ENCODE results near the gene RREB1. TPM values are rescaled to one million over a fixed set of nuclear protein-coding genes. Genes with fewer than 3 reads are reported as not detected.

RREB1 gene
- total and polyA plus RNA-seq, 2 of the 4 experiments (the other 2 are of a cell fraction): 8.4 to 14.5 TPM

DNA sequence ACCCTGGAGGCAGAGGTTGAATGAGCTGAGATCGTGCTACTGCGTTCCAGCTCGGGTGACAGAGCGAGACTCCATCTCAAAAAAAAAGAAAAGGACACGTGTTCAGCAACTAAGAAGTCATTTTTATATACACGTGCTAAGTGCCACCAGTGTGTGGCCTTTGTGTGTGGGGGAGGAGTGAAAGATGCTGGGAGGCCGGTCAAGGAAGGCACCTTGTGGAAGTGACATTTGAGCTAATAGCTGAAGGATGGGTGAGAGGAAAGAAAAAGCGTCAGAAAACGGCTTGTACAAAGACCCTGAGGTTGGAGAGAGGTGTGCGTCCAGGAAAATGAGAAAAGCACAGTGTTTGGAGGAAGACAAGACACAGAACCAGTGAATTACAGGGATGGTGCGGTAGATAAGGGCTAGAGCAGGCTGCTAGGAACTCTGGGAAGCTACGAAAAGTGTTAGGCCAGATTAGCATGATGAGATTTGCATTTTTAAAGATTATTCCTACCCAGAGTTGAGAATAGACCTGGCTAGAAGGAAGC is 11.6 kb downstream of the RREB1 start:
- H4K8ac ChIP-seq (ENCODE audit: low read depth in 2 of 2, low read length in 2 of 2): no peak overlapping the region
- no peak overlapping the region for H3K4me3 ChIP-seq (ENCODE audit: insufficient read depth, low read depth, low read length)
- ATAC-seq (ENCODE audit: low read depth) (no peak), DNase-seq (no peak)
- TF ChIP-seq, protein P1, sequence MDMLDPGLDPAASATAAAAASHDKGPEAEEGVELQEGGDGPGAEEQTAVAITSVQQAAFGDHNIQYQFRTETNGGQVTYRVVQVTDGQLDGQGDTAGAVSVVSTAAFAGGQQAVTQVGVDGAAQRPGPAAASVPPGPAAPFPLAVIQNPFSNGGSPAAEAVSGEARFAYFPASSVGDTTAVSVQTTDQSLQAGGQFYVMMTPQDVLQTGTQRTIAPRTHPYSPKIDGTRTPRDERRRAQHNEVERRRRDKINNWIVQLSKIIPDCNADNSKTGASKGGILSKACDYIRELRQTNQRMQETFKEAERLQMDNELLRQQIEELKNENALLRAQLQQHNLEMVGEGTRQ (IDR thresholded peaks at IDR 0.05; ENCODE audit: low read depth, low read length): no peak
- TF ChIP-seq CEBPB (IDR thresholded peaks at IDR 0.05; ENCODE audit: low read depth, low read length) (no peak), MAFK (IDR thresholded peaks at IDR 0.05; ENCODE audit: low read depth, low read length) (no peak), RFX5 (IDR thresholded peaks at IDR 0.05; ENCODE audit: low read depth, low read length) (no peak), POLR2A (IDR thresholded peaks at IDR 0.05; ENCODE audit: low read depth, low read length) (no peak), RCOR1 (IDR thresholded peaks at IDR 0.05; ENCODE audit: insufficient replicate concordance, low read length) (no peak), MAZ (IDR thresholded peaks at IDR 0.05; ENCODE audit: borderline replicate concordance, low read depth, low read length) (no peak), NFE2L2 (IDR thresholded peaks at IDR 0.05; ENCODE audit: low read depth, low read length) (no peak), SMC3 (IDR thresholded peaks at IDR 0.05; ENCODE audit: low read depth, low read length) (no peak), FOS (IDR thresholded peaks at IDR 0.05; ENCODE audit: low read depth, low read length) (no peak)
- TF ChIP-seq, protein P2, sequence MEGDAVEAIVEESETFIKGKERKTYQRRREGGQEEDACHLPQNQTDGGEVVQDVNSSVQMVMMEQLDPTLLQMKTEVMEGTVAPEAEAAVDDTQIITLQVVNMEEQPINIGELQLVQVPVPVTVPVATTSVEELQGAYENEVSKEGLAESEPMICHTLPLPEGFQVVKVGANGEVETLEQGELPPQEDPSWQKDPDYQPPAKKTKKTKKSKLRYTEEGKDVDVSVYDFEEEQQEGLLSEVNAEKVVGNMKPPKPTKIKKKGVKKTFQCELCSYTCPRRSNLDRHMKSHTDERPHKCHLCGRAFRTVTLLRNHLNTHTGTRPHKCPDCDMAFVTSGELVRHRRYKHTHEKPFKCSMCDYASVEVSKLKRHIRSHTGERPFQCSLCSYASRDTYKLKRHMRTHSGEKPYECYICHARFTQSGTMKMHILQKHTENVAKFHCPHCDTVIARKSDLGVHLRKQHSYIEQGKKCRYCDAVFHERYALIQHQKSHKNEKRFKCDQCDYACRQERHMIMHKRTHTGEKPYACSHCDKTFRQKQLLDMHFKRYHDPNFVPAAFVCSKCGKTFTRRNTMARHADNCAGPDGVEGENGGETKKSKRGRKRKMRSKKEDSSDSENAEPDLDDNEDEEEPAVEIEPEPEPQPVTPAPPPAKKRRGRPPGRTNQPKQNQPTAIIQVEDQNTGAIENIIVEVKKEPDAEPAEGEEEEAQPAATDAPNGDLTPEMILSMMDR (conservative IDR thresholded peaks at IDR 0.05; ENCODE audit: low read depth, low read length): no peak
- TF ChIP-seq, protein P3, sequence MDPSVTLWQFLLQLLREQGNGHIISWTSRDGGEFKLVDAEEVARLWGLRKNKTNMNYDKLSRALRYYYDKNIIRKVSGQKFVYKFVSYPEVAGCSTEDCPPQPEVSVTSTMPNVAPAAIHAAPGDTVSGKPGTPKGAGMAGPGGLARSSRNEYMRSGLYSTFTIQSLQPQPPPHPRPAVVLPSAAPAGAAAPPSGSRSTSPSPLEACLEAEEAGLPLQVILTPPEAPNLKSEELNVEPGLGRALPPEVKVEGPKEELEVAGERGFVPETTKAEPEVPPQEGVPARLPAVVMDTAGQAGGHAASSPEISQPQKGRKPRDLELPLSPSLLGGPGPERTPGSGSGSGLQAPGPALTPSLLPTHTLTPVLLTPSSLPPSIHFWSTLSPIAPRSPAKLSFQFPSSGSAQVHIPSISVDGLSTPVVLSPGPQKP (IDR thresholded peaks at IDR 0.05; ENCODE audit: borderline replicate concordance, low read depth, low read length): no peak
- no peak overlapping the region for H2AK9ac ChIP-seq (replicated peaks; ENCODE audit: low read depth, low read length, poor library complexity)
- H3K79me1 ChIP-seq (ENCODE audit: low read depth in 1 of 2, low read length in 2 of 2): peaks cover 14 to 67% of the 10 kb centered on the region in 2 experiments
- POLR2A ChIA-PET (ENCODE audit: unreplicated experiment): no interaction called here
- CTCF ChIA-PET: no interaction called here
- no peak overlapping the region for H3K18ac ChIP-seq (ENCODE audit: low read depth, low read length)
- peaks cover 22% of the 10 kb centered on the region for H3K9me1 ChIP-seq (ENCODE audit: insufficient read depth, low read length)
- dilution Hi-C loops (cut with HindIII; ENCODE audit: low sequenced_read_pairs, unreplicated experiment) (no loop called here), intact Hi-C loops (cut with micrococcal nuclease) (no loop called here), in situ Hi-C loops (cut with MboI; ENCODE audit: low sequenced_read_pairs) (no loop called here)
- no peak overlapping the region for H3K4me2 ChIP-seq (ENCODE audit: low read depth, low read length)
- no peak overlapping the region for H4K5ac ChIP-seq (ENCODE audit: low read depth, low read length)
- no peak overlapping the region for H2BK120ac ChIP-seq (ENCODE audit: low read depth, low read length)
- no peak overlapping the region for H2BK20ac ChIP-seq (ENCODE audit: low read depth, low read length)
- H3K23ac ChIP-seq (ENCODE audit: low read depth, low read length): no peak overlapping the region
- no peak overlapping the region for H2BK15ac ChIP-seq (ENCODE audit: low read depth, low read length)
- H3K4ac ChIP-seq (ENCODE audit: low read depth, low read length): no peak overlapping the region
- H4K20me1 ChIP-seq (ENCODE audit: insufficient read depth, low read length): peaks cover 77% of the 10 kb centered on the region
- no peak overlapping the region for H3K56ac ChIP-seq (ENCODE audit: extremely low read depth, insufficient read depth, low read length)
- H3K27ac ChIP-seq (ENCODE audit: insufficient read depth, low read length): no peak overlapping the region
- H2BK5ac ChIP-seq (ENCODE audit: low read depth, low read length, poor library complexity, severe bottlenecking): no peak overlapping the region
- H3K14ac ChIP-seq (replicated peaks; ENCODE audit: low read depth, low read length): no peak overlapping the region
- peaks cover 5% of the 10 kb centered on the region for H3K36me3 ChIP-seq (ENCODE audit: control insufficient read depth, insufficient read depth, low read length)
- H2AFZ ChIP-seq (replicated peaks; ENCODE audit: low read length, poor library complexity): no peak overlapping the region
- no peaks in the 10 kb centered on the region for H3K27me3 ChIP-seq (ENCODE audit: control insufficient read depth, insufficient read depth, low read length)
- no peaks in the 10 kb centered on the region for H3K9me3 ChIP-seq (ENCODE audit: control insufficient read depth, insufficient read depth, low read length)
- H3K9ac ChIP-seq (ENCODE audit: low read depth, low read length): no peak overlapping the region
- WGBS, 2 experiments (ENCODE audit: extremely low coverage in 2 of 2, insufficient read length in 1 of 2): 80% methylated on average over 7 of the region's 12 CpGs; no CpG with 5 or more reads in 1 of the 2 experiments
- no peak overlapping the region for H2AK5ac ChIP-seq (ENCODE audit: low read depth, low read length)
- H4K91ac ChIP-seq (ENCODE audit: insufficient read depth, low read depth, low read length): no peak overlapping the region
- peaks cover 5% of the 10 kb centered on the region for H3K4me1 ChIP-seq (ENCODE audit: control insufficient read depth, insufficient read depth, low read length)
- no TSS peak for BruUV-seq (replicated peaks)
